HepG2 (cell line): ENCODE results near the gene DOCK4. TPM values are rescaled to one million over a fixed set of nuclear protein-coding genes. Genes with fewer than 3 reads are reported as not detected.

Source experiments
- ATF4 ChIP-seq, 2 experiments: fragments of 450-650 bp in 1 of 2; sonication (generic) in 1 of 2; formaldehyde crosslinking; IDR thresholded peaks; 2 replicates each; pipeline versions ENCODE4 v1.5.0 to v1.8.0; 2020 to 2022; ENCODE audit warnings: mild to moderate bottlenecking in 1 of 2, missing genetic modification reagents in 1 of 2
- CCAR2 ChIP-seq: fragments of 200-400 bp; formaldehyde crosslinking; optimal IDR thresholded peaks from 2 replicates; pipeline ENCODE3; 2018; ENCODE audit warnings: low read depth, mild to moderate bottlenecking, low read length, moderate library complexity
- FOSL1 ChIP-seq: sonication (generic); formaldehyde crosslinking; IDR thresholded peaks from 2 replicates; pipeline ENCODE4 v1.9.0; 2021; ENCODE audit warnings: missing genetic modification reagents, borderline replicate concordance
- KLF13 ChIP-seq: sonication (generic); formaldehyde crosslinking; IDR thresholded peaks from 2 replicates; pipeline ENCODE4 v1.4.0; 2020; ENCODE audit warnings: mild to moderate bottlenecking, missing genetic modification reagents
- KLF16 ChIP-seq, 2 experiments: sonication (generic) in 1 of 2; formaldehyde crosslinking in 1 of 2; IDR thresholded peaks; 2 replicates each; pipeline versions ENCODE4 v1.6.1 to v1.8.0; 2016 to 2023; ENCODE audit warnings: missing genetic modification reagents in 2 of 2, missing compliant biosample characterization in 1 of 2
- MAF1 ChIP-seq: sonication (generic); formaldehyde crosslinking; IDR thresholded peaks from 2 replicates; pipeline ENCODE4 v1.5.0; 2020; ENCODE audit warnings: missing genetic modification reagents, borderline replicate concordance
- PCBP1 ChIP-seq: fragments of 200-400 bp; formaldehyde crosslinking; IDR thresholded peaks from 2 replicates; pipeline ENCODE4 v1.6.1; 2017; ENCODE audit warnings: mild to moderate bottlenecking, low read depth, low read length, borderline replicate concordance
- PPARG ChIP-seq: conservative IDR thresholded peaks from 2 replicates; pipeline ENCODE4 v1.6.1; 2016; ENCODE audit warnings: missing biosample characterization, missing genetic modification reagents
- RFXANK ChIP-seq: IDR thresholded peaks from 2 replicates; pipeline ENCODE4 v1.6.1; 2016
- RXRA ChIP-seq: sonication (generic); formaldehyde crosslinking; IDR thresholded peaks from 2 replicates; pipeline ENCODE4 v1.5.1; 2020; ENCODE audit warnings: missing genetic modification reagents
- SSRP1 ChIP-seq: IDR thresholded peaks from 2 replicates; pipeline ENCODE4 v1.6.1; 2016; ENCODE audit warnings: control low read depth
- ZFP36L2 ChIP-seq: sonication (generic); formaldehyde crosslinking; IDR thresholded peaks from 2 replicates; pipeline ENCODE4 v1.4.0; 2020; ENCODE audit warnings: missing genetic modification reagents
- ZNF12 ChIP-seq: sonication (generic); formaldehyde crosslinking; IDR thresholded peaks from 2 replicates; pipeline ENCODE4 v1.5.0; 2020; ENCODE audit warnings: missing genetic modification reagents
- ZNF589 ChIP-seq: sonication (generic); formaldehyde crosslinking; conservative IDR thresholded peaks from 2 replicates; pipeline ENCODE4 v1.8.0; 2022; ENCODE audit warnings: mild to moderate bottlenecking, moderate library complexity, missing genetic modification reagents
- ZNF749 ChIP-seq: sonication (generic); formaldehyde crosslinking; IDR thresholded peaks from 2 replicates; pipeline ENCODE4 v1.8.0; 2022; ENCODE audit warnings: mild to moderate bottlenecking, missing genetic modification reagents, moderate library complexity, borderline replicate concordance
- ZNF850 ChIP-seq: sonication (generic); formaldehyde crosslinking; conservative IDR thresholded peaks from 2 replicates; pipeline ENCODE4 v1.9.0; 2021; ENCODE audit warnings: mild to moderate bottlenecking, missing genetic modification reagents
- ZNF878 ChIP-seq: sonication (generic); formaldehyde crosslinking; IDR thresholded peaks from 2 replicates; pipeline ENCODE4 v1.8.1; 2023; ENCODE audit warnings: mild to moderate bottlenecking, missing genetic modification reagents, moderate library complexity
- ZSCAN9 ChIP-seq: IDR thresholded peaks from 2 replicates; pipeline ENCODE4 v1.6.1; 2016; ENCODE audit warnings: borderline replicate concordance
- polyA plus RNA-seq, 8 experiments: library from polyadenylated mRNA; depleted of rRNA in 3 of 8; stranded (reverse) in 7 of 8; unstranded in 1 of 8; fragments of >200 nt; fragmentation: Illumina TruSeq in 4 of 8; extraction: Trizol in 4 of 8; gene quantifications; 2 replicates each; pipeline versions ENCODE4 v1.2.1 to v1.2.3, GENCODE V29; 2011 to 2016; ENCODE audit warnings: low read depth in 4 of 8, missing spikeins in 1 of 8, mixed read lengths in 1 of 8; ENCODE audit not compliant: insufficient read depth in 1 of 8
- total RNA-seq, 5 experiments: library from RNA; depleted of rRNA; stranded (reverse); fragments of >200 nt; fragmentation: Illumina TruSeq; extraction: Trizol; gene quantifications; 2 replicates each; pipeline ENCODE4 v1.2.3, GENCODE V29; 2016; ENCODE audit warnings: low read depth in 1 of 5
- TF ChIP-seq, protein P1 (sequence below): sonication (generic); formaldehyde crosslinking; IDR thresholded peaks from 2 replicates; pipeline ENCODE4 v1.4.0; 2020; ENCODE audit warnings: missing genetic modification reagents
- TF ChIP-seq, protein P2 (sequence below): IDR thresholded peaks from 2 replicates; pipeline ENCODE4 v1.6.1; 2016; ENCODE audit warnings: control low read depth
- TF ChIP-seq, protein P3 (sequence below): IDR thresholded peaks from 2 replicates; pipeline ENCODE4 v1.4.0; 2020; ENCODE audit warnings: mild to moderate bottlenecking, missing genetic modification reagents

The DOCK4 gene
- total and polyA plus RNA-seq, 2 of the 13 experiments (the other 11 are each of a cell fraction or from before 2014, with no cell fraction given), result 13.5 to 17.4 TPM

DNA sequence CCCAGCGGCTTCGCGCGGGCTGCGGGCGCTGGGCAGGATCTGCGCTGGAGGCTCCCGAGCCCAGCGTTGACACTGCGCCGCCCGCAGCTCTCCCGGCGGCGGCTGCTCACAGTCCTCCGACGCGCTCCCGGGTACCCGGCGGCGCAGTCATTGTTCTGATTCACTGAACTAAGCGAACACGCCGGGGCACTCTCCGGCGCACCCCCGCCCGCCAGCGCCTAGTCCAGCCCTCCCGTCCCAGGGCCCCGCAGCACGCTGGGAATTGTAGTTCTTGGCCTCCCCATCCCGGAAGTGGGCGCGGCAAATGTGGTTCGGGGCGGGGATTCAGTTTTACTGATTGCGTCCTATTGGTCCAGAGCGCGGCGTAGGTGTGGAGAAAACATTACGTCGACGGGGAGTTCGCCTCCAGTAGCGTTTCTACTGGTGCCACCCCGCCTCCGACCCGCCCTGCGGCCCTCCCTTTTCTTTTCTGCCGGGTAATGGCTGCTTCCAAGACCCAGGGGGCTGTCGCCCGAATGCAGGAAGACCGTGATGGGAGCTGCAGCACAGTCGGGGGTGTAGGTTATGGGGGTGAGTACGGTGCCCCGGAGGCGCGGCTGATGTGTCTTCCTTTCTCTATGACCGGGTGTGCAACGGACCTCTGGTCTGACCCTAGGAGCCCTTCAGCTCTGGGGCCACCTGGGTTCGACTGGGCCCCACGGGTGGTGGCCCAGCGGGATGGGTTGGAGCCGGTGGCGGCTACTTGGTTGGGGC is at the start of gene DOCK4, which contains the start of gene ZNF277 (continued):
- peak; percentile 69; the same call in 1 of the 2 replicates for TF ChIP-seq ZNF589
- no peak for TF ChIP-seq ZNF850
- peak; percentile 90; the same call in 1 of the 2 replicates for TF ChIP-seq RFXANK (CRISPR knock-in tag)
- TF ChIP-seq CCAR2, result no peak
- no peak for TF ChIP-seq KLF13 (CRISPR knock-in tag)
- TF ChIP-seq ZNF878 (CRISPR knock-in tag), result peak; percentile 92
- no peak for TF ChIP-seq MAF1 (CRISPR knock-in tag)
- TF ChIP-seq, protein P1, sequence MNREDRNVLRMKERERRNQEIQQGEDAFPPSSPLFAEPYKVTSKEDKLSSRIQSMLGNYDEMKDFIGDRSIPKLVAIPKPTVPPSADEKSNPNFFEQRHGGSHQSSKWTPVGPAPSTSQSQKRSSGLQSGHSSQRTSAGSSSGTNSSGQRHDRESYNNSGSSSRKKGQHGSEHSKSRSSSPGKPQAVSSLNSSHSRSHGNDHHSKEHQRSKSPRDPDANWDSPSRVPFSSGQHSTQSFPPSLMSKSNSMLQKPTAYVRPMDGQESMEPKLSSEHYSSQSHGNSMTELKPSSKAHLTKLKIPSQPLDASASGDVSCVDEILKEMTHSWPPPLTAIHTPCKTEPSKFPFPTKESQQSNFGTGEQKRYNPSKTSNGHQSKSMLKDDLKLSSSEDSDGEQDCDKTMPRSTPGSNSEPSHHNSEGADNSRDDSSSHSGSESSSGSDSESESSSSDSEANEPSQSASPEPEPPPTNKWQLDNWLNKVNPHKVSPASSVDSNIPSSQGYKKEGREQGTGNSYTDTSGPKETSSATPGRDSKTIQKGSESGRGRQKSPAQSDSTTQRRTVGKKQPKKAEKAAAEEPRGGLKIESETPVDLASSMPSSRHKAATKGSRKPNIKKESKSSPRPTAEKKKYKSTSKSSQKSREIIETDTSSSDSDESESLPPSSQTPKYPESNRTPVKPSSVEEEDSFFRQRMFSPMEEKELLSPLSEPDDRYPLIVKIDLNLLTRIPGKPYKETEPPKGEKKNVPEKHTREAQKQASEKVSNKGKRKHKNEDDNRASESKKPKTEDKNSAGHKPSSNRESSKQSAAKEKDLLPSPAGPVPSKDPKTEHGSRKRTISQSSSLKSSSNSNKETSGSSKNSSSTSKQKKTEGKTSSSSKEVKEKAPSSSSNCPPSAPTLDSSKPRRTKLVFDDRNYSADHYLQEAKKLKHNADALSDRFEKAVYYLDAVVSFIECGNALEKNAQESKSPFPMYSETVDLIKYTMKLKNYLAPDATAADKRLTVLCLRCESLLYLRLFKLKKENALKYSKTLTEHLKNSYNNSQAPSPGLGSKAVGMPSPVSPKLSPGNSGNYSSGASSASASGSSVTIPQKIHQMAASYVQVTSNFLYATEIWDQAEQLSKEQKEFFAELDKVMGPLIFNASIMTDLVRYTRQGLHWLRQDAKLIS (CRISPR knock-in tag), result no peak
- no peak for TF ChIP-seq SSRP1 (CRISPR knock-in tag)
- TF ChIP-seq RXRA (CRISPR knock-in tag), result no peak
- TF ChIP-seq ZSCAN9 (CRISPR knock-in tag), result no peak; the same call in 1 of the 2 replicates
- TF ChIP-seq, protein P2, sequence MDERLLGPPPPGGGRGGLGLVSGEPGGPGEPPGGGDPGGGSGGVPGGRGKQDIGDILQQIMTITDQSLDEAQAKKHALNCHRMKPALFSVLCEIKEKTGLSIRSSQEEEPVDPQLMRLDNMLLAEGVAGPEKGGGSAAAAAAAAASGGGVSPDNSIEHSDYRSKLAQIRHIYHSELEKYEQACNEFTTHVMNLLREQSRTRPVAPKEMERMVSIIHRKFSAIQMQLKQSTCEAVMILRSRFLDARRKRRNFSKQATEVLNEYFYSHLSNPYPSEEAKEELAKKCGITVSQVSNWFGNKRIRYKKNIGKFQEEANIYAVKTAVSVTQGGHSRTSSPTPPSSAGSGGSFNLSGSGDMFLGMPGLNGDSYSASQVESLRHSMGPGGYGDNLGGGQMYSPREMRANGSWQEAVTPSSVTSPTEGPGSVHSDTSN (CRISPR knock-in tag), result no peak
- no peak for TF ChIP-seq ZNF12 (CRISPR knock-in tag)
- TF ChIP-seq, protein P3, sequence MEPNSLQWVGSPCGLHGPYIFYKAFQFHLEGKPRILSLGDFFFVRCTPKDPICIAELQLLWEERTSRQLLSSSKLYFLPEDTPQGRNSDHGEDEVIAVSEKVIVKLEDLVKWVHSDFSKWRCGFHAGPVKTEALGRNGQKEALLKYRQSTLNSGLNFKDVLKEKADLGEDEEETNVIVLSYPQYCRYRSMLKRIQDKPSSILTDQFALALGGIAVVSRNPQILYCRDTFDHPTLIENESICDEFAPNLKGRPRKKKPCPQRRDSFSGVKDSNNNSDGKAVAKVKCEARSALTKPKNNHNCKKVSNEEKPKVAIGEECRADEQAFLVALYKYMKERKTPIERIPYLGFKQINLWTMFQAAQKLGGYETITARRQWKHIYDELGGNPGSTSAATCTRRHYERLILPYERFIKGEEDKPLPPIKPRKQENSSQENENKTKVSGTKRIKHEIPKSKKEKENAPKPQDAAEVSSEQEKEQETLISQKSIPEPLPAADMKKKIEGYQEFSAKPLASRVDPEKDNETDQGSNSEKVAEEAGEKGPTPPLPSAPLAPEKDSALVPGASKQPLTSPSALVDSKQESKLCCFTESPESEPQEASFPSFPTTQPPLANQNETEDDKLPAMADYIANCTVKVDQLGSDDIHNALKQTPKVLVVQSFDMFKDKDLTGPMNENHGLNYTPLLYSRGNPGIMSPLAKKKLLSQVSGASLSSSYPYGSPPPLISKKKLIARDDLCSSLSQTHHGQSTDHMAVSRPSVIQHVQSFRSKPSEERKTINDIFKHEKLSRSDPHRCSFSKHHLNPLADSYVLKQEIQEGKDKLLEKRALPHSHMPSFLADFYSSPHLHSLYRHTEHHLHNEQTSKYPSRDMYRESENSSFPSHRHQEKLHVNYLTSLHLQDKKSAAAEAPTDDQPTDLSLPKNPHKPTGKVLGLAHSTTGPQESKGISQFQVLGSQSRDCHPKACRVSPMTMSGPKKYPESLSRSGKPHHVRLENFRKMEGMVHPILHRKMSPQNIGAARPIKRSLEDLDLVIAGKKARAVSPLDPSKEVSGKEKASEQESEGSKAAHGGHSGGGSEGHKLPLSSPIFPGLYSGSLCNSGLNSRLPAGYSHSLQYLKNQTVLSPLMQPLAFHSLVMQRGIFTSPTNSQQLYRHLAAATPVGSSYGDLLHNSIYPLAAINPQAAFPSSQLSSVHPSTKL (CRISPR knock-in tag), result no peak
- no peak; the same call in 1 of the 2 replicates for TF ChIP-seq PPARG
- no peak for TF ChIP-seq ZFP36L2 (CRISPR knock-in tag)
- 0 out of 2 replicates have a peak, but pooled peaks have one; percentile 7 for TF ChIP-seq FOSL1 (CRISPR knock-in tag)
- TF ChIP-seq KLF16 (CRISPR knock-in tag; IDR thresholded peaks at IDR 0.05), result peak in 1 of 2 experiments; percentile 67; a peak in 1 of 4 replicates
- peak; percentile 92; the same call in 1 of the 2 replicates for TF ChIP-seq PCBP1
- no peak for TF ChIP-seq ZNF749 (CRISPR knock-in tag)
- TF ChIP-seq ATF4 (CRISPR knock-in tag; IDR thresholded peaks at IDR 0.05), result peak in 1 of 2 experiments; percentile 49; a peak in 2 of 4 replicates
